D721Med (cell line): ENCODE results near the gene ZBED2.
"Not testable (repeated sequence)": the region's sequence is repeated elsewhere in the genome, so short reads cannot be mapped to it uniquely, and the experiment has no call there.

Experiments used
- DNase-seq: peaks from one replicate; pipeline ENCODE4 v3.0.0; 2011; ENCODE audit warnings: low spot score; ENCODE audit not compliant: insufficient read length
- FAIRE-seq: peaks from 2 replicates; lab custom pipeline; 2011; peaks lifted over from hg19 to GRCh38; lab: Jason Lieb, UNC
- CTCF ChIP-seq: IDR thresholded peaks from 2 replicates; pipeline ENCODE4 v1.5.1; 2012; ENCODE audit warnings: mild to moderate bottlenecking, control low read depth; ENCODE audit not compliant: insufficient read depth; ENCODE audit errors: missing control alignments

Gene ZBED2

DNA sequence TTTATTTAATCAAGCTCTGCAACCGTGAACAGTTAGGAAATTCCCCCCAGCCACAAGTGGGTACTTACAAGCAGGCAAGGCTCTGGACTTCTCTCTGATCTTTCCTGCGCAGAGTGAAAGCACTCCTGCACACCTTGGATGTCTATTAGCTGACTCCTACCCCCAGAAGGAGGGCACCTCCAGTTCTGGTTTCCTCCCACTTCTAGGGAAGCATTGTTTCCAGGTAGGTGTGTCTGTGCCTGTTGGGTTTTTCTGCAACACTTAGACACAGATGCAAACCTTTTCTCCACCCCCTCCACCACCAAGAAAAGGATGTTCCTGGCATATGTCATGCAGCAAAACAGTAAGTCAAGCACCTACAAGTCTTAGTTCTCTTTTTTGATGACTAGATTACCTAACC is at the start of gene ZBED2:
Gene ZBED2 (minus strand): TSS at position 115 of the 400 bp plus-strand sequence. CDS start 1,145 bp downstream, outside the sequence.
- no peak for FAIRE-seq

GRCh38 chr3:111639316-111639715 is 44.2 kb upstream of the ZBED2 start:
- no peak for TF ChIP-seq CTCF
- FAIRE-seq (no peak), DNase-seq (no peak)

More for the DNA sequence above, at the start of gene ZBED2:
- no peak for DNase-seq
- no peak for TF ChIP-seq CTCF

DNA sequence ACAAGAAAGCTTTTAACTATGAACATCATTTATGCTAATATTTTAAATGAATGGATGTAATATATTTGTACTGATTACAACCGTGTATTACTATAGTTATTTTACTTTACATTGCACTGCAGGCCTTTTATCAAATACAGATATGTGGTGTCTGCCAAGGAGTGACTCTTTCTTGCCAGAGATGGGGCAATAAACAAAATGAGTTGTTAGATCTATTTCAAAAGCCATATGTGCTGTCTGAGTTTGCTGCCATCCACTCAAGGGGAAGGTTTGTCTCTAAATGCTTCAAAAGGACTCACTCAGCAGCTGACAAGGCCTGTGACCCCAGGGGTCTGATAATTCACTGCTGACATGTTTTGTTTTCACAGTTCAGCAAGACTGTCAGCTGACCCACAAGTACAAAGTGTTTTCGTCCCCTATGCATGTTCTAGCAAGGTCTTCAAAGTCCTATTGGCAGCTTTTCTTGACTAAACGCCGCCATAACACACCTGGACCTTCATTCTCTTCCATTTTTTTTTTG is 41.3 kb upstream of the ZBED2 start:
- DNase-seq (no peak), FAIRE-seq (no peak)
- TF ChIP-seq CTCF, result no peak

- DNase-seq (no peak), FAIRE-seq (no peak)
- no peak for TF ChIP-seq CTCF
These were observed 40.3 kb upstream of the ZBED2 start for GRCh38 chr3:111635403-111635802.

GRCh38 chr3:111630638-111631037 is 35.5 kb upstream of the ZBED2 start:
- DNase-seq, FAIRE-seq: not testable (repeated sequence)

GRCh38 chr3:111629018-111629417 is 33.9 kb upstream of the ZBED2 start:
- not testable (repeated sequence) for DNase-seq, FAIRE-seq

DNA sequence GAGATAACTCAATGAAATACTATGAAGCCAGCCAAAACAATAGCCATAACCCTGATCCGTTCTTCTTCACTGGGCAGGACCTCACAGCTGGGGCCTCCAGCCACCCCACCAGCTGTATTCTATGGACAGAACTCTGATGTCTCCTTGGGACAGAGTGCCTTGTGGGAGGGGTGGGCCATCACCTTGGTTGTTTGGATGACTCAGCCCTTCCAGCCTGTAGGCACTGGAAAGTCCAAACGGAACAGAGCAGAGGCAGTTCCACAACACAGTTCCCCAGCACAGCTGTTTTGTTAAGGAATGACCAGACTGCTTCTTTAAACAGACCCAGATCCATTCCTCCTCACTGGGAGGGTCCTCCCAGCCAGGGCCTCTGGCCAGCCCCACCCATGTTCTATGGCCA is 31.9 kb upstream of the ZBED2 start:
- DNase-seq (no peak), FAIRE-seq (no peak)
- TF ChIP-seq CTCF, result no peak

DNA sequence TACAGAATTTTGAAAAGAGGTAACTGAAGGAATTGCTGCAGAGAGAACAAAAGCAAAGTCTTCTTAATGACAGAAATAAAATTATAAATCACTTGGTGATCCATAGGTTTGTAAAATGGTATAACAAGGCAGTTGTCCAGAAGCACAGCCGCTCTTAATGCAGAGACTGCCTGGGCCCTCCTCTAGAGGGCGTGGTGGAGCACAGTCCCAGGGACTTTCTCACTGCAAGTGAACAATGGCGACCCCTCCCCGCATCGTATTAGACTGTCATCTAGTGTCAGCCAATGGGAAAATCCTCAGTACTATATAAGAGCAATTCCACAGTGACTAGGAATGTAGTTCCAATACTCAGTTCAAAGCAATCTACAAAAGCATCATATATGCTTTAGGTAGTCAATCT is 26.4 kb upstream of the ZBED2 start:
- DNase-seq, result no peak
- FAIRE-seq, result no peak
- peak; percentile 40 for TF ChIP-seq CTCF
